ACHN (cell line): ENCODE results near the gene SLC17A8.

Experiments
- DNase-seq: peaks from one replicate; pipeline ENCODE4 v3.0.0-alpha.2; 2015
- in situ Hi-C: cut with HindIII; loops from 2 replicates; pipeline ENCODE4 v1.10.0; 2017; ENCODE audit warnings: low sequenced_read_pairs, low pct_ligation_motif_present, low pct_unique_long_range_greater_than_20kb

SLC17A8 gene

DNA sequence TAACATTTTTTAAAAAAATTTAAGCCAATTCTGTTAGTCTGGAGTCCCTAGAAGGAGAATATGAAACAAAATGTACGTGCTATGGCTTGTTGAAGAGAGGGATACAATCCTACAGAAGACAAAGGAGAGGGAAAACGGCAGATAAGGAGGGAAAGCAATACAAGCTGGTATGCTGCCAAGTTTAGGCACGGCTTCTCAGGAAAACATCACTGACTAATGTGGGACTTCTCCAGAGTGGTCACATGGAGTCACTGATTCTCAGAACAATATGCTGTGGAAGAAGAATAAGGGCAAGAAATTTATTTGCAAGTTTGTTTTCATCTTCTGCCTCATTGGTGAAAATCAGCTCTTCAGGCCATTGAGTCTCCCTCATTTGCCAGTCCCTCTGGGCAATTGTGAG lies 93.9 kb downstream of the SLC17A8 start:
- in situ Hi-C loops: no loop called here

DNA sequence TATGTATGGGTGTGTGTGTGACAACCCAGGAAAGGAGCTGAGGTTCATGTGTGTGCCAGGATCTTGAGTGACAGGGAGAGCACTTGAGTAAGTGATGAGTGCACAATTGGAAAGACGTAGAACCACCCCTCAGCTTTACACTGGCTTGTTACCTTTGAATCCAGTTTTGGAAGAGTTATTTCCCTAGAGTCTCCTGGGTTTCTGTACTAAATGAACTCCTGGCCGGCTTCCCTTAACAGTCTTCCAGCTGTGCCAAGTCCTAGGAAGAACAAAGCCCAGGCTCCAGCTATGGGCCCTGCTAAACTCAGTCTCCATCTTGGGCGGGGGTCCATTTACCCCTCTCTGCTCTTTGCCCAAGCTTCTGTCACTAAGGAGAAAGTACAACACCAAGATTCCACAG lies 97.1 kb downstream of the SLC17A8 start:
- DNase-seq: no peak

More for the DNA sequence above, 93.9 kb downstream of the SLC17A8 start:
- DNase-seq: no peak

DNA sequence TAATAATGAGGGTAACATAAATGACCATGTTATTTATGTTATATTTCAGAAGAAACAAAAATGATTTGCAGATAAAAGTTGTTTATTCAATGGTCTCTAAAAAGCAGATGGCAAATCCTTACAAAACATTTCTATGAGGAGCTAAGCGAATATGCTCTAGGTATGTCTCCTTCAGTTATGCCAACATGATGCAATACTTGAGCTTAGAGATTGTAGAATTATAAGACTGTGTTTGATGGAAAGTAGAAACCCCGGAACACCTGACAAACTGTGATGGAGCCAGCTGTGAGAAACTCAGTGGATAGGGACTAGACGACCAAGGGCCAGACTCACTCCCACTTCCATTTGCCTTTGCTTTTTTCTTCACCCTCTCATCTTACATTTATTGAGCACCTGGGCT lies 99.0 kb downstream of the SLC17A8 start:
- in situ Hi-C loops: no loop called here
- no peak for DNase-seq

More for the DNA sequence above, 97.1 kb downstream of the SLC17A8 start:
- in situ Hi-C loops: no loop called here

DNA sequence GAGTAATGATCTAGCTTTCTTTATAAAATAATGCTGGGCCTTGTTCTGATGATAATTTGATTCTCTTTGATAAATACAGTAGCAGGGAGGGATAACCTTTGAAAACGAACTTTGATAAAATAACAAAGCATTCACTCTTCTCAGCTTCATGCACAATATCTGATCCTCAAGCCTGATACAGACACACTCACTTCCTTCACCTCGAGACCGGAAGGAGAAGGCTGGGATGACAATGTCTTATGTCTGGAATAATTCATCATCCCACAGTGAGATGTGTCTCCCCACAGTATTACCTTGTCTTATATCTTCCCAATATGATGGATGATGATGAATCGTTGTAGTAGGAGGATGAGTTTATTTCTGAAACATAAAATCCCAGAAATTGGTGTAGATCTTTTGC lies 101.3 kb downstream of the SLC17A8 start:
- DNase-seq: no peak
- in situ Hi-C loops: no loop called here

DNA sequence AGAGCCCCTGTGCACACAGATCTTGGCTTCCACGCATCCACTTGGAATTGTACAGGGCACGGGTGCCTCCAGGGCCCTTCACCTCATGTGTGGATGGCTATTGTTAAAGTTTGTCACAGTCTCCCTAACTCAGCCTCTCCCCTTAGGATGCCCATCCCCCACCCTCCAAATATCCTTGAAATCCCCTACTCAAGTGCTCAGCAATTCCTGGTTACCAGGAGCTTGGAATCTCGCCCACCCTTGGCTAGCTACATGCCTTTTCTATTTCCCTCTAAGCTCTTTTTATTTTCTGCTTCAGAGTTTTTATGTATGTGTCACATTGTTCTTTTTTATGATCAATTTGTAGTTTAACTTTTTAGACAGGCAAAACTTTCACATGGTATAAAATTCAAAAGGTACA lies 103.8 kb downstream of the SLC17A8 start:
- in situ Hi-C loops: no loop called here

DNA sequence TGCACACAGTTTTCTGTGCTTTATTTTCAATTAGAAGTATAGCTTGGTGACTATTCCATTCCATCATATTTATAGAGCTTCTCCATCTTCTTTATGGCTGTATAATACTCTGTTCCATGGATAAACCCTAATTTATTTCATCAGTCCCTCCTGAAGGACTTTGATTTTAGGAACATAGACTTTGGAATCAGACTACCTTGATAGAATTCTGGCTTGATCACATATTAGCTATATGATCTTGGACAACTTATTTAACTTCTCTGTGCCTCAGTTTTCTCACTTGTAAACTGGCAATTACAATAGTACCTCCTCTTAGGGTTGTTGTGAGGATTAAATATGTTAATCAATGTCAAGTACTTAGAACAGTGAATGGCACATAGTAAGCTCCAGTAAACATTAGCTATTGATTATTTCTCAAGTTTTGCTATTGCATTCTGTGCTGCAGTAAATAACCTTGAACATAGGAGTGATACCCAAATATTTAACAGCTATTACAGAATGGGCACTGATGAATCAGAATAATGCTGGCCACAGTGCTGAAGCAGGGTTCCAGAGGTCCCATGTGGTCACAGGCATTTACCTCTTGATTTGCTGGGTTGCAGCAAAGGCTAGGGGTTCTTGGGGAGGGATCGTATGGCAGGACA lies 104.6 kb downstream of the SLC17A8 start:
- no peak for DNase-seq

More for the DNA sequence above, 103.8 kb downstream of the SLC17A8 start:
- no peak for DNase-seq

DNA sequence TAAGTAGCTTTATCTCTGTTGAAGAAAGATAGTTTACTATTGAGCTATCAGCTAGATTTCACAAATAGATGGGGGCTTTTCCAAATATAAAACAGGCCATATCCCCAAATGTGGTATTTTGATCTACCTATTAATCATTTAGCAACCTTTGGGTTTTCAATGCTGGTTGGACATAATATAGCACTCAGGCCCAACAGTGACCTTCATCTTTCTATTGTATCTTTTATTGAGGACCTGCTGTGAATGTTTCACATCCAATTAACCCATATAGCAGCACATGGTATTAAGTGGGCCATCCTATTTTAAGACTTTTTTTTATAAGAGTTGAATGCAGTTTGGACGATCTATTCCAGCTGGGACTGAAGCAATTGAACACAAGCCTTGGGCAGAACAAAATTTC lies 106.8 kb downstream of the SLC17A8 start:
- DNase-seq: no peak
- in situ Hi-C loops: no loop called here

More for the DNA sequence above, 104.6 kb downstream of the SLC17A8 start:
- in situ Hi-C loops: no loop called here

DNA sequence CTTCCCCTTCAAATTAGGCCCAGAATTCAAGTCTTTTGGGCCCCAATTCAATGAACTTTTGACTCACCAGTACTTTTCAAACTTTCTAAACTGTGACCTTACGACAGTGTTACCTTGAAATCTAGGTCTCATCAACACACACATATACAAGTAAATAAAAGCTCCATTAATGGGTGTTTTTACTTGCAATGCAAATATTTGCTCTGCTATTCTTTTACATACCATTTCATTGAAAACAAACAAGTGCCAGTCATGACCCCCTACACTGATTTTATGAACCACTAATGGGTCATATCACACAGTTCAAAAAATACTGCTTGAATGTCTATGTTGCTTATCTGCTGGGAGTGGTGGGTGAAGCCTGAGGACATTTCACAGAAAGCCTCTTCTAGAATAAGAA lies 107.7 kb downstream of the SLC17A8 start:
- DNase-seq: no peak
- in situ Hi-C loops: no loop called here

DNA sequence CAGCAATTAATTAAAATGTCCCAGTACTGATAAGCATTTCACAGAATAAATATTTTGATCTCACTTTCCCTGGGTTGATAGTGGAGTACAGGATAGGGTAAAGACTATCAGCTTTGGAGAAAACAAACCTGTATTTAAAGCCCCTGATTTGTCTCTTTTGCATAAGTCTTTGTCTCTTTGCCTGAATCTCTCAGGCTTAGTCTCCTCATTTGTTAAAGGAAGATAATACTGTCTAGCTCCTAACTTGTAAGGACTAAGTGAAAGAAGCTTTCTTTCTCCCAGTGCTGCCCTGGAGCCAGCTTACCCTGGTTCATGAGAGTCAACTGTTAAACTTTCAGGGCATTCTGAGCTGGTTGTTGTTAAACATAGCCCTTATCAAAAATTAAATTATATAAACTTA lies 111.3 kb downstream of the SLC17A8 start:
- in situ Hi-C loops: no loop called here
- DNase-seq: no peak
